GM12878 (cell line): ENCODE data around the gene VPS25. TPM values are rescaled to one million over a fixed set of nuclear protein-coding genes. Genes with fewer than 3 reads are reported as not detected.

Source experiments
- ATAC-seq: fragments of 200-7000 bp; cut with Tn5 transposase; 3 replicates; pipeline ENCODE4 v1.9.1; 2020; ENCODE audit warnings: mild to moderate bottlenecking, moderate library complexity
- BruUV-seq: library from RNA; stranded (reverse); fragments of 400-500 nt; replicated peaks from 2 replicates; lab custom pipeline; 2021; lab: Mats Ljungman, UMichigan
- CTCF ChIA-PET: fragments of 300-600 bp; sonication (Branson Sonifier 250); formaldehyde crosslinking; extraction: SDS; loops from one replicate; lab custom pipeline; 2021; ENCODE audit warnings: inconsistent platforms; lab: Yijun Ruan, JAX
- POLR2A ChIA-PET: fragments of 350-600 bp; formaldehyde crosslinking; extraction: SDS; loops from one replicate; lab custom pipeline; 2021; ENCODE audit warnings: inconsistent platforms; lab: Charles Lee
- RAD21 ChIA-PET: fragments of 300-600 bp; sonication (Branson Sonifier 250); formaldehyde crosslinking; loops from one replicate; lab custom pipeline; 2023; ENCODE audit warnings: antibody characterized with exemption; ENCODE audit not compliant: unreplicated experiment; lab: Charles Lee
- SMC1A ChIA-PET: fragments of 300-600 bp; sonication (Branson Sonifier 250); formaldehyde crosslinking; loops from one replicate; lab custom pipeline; 2023; ENCODE audit not compliant: unreplicated experiment, uncharacterized antibody; lab: Charles Lee
- DNase-seq: peaks from one replicate; pipeline ENCODE4 v3.0.0-alpha.2; 2011; ENCODE audit warnings: low read depth, low spot score
- FAIRE-seq: peaks from 3 replicates; lab custom pipeline; 2011; peaks lifted over from hg19 to GRCh38; lab: Jason Lieb, UNC
- H2AFZ ChIP-seq: 2 replicates; pipeline ENCODE4 v1.6.0; 2011; ENCODE audit warnings: low read depth, low read length, control low read depth; ENCODE audit not compliant: control insufficient read depth
- H3K27ac ChIP-seq: 2 replicates; pipeline ENCODE4 v1.5.1; 2011; ENCODE audit warnings: control low read depth; ENCODE audit not compliant: control insufficient read depth, insufficient read depth
- H3K27me3 ChIP-seq, 2 experiments: replicated peaks in 1 of 2; 2 replicates each; pipeline versions ENCODE4 v1.6.0 to v1.6.1; 2011; ENCODE audit warnings: low read length in 1 of 2; ENCODE audit not compliant: control insufficient read depth in 2 of 2, insufficient read depth in 2 of 2
- H3K36me3 ChIP-seq, 2 experiments: 2 replicates each; pipeline ENCODE4 v1.5.1; 2011; ENCODE audit warnings: low read length in 1 of 2; ENCODE audit not compliant: control insufficient read depth in 2 of 2, insufficient read depth in 2 of 2
- H3K4me1 ChIP-seq: 2 replicates; pipeline ENCODE4 v1.6.1; 2011; ENCODE audit warnings: mild to moderate bottlenecking, low read length, moderate library complexity, mixed read lengths; ENCODE audit not compliant: control insufficient read depth, insufficient read depth
- H3K4me2 ChIP-seq: 2 replicates; pipeline ENCODE4 v1.6.0; 2011; ENCODE audit warnings: control low read depth; ENCODE audit not compliant: control insufficient read depth, insufficient read depth
- H3K4me3 ChIP-seq: fragments of 200-600 bp; sonication (generic); 2 replicates; pipeline ENCODE4 v1.5.1; 2016
- H3K79me2 ChIP-seq: 2 replicates; pipeline ENCODE4 v1.6.0; 2011; ENCODE audit warnings: low read length; ENCODE audit not compliant: control insufficient read depth, insufficient read depth
- H3K9ac ChIP-seq: 2 replicates; pipeline ENCODE4 v1.8.0; 2011; ENCODE audit warnings: low read length, control low read depth, mixed read lengths; ENCODE audit not compliant: control insufficient read depth, insufficient read depth
- H3K9me3 ChIP-seq: replicated peaks from 3 replicates; pipeline ENCODE4 v1.5.1; 2011; ENCODE audit warnings: mild to moderate bottlenecking, low read length; ENCODE audit not compliant: control insufficient read depth, insufficient read depth
- H4K20me1 ChIP-seq: 2 replicates; pipeline ENCODE4 v1.6.0; 2011; ENCODE audit not compliant: control insufficient read depth, insufficient read depth
- CBFB ChIP-seq: IDR thresholded peaks from 2 replicates; pipeline ENCODE4 v1.6.1; 2016; ENCODE audit warnings: antibody characterized with exemption, low read depth
- FOS ChIP-seq: IDR thresholded peaks from 3 replicates; pipeline ENCODE4 v1.6.1; 2011; ENCODE audit warnings: borderline replicate concordance; ENCODE audit not compliant: insufficient read length; ENCODE audit errors: extremely low read depth
- JUNB ChIP-seq: IDR thresholded peaks from 2 replicates; pipeline ENCODE4 v1.6.1; 2016; ENCODE audit warnings: antibody characterized with exemption, mild to moderate bottlenecking
- KDM1A ChIP-seq: fragments of 200-600 bp; sonication (generic); IDR thresholded peaks from 2 replicates; pipeline ENCODE4 v1.6.1; 2016; ENCODE audit warnings: borderline replicate concordance
- POLR2AphosphoS2 ChIP-seq: IDR thresholded peaks from 2 replicates; pipeline ENCODE4 v1.6.1; 2011; ENCODE audit warnings: low read depth, mild to moderate bottlenecking, low read length, improper control_type of control experiment, moderate library complexity
- USF2 ChIP-seq: IDR thresholded peaks from 2 replicates; pipeline ENCODE4 v1.6.1; 2011; ENCODE audit warnings: low read depth, low read length, improper control_type of control experiment, borderline replicate concordance
- ZSCAN29 ChIP-seq: fragments of 450-650 bp; IDR thresholded peaks from 2 replicates; pipeline ENCODE4 v1.6.1; 2017; ENCODE audit warnings: mild to moderate bottlenecking, moderate library complexity
- WGBS: methylation state at CpG from one replicate; pipeline ENCODE4 v1.1.6; 2016; ENCODE audit warnings: low lambda C conversion rate; ENCODE audit not compliant: insufficient replicate concordance, insufficient coverage; ENCODE audit errors: missing lambda C conversion rate; 5-methylcytosine and 5-hydroxymethylcytosine counted together
- in situ Hi-C: fragments of 300-500 bp; cut with MboI; formaldehyde crosslinking; loops from 9 replicates; pipeline ENCODE4 v1.14.3; 2018; ENCODE audit warnings: mixed read lengths
- intact Hi-C: fragments of 100-400 bp; cut with micrococcal nuclease; formaldehyde crosslinking; loops from one replicate; pipeline ENCODE4 v1.14.2; 2022; ENCODE audit not compliant: unreplicated experiment
- polyA plus RNA-seq, 11 experiments: library from polyadenylated mRNA; depleted of rRNA in 4 of 11; unstranded in 6 of 11; stranded (reverse) in 5 of 11; fragments of >200 nt; fragmentation: Nextera tagmentation in 4 of 11; fragmentation: Illumina TruSeq in 1 of 11; extraction: Ambion mirVana in 4 of 11; extraction: Trizol in 1 of 11; gene quantifications; 1 replicate in 1 of 11; 2 replicates in 10 of 11; pipeline versions ENCODE4 v1.2.1 to v1.2.3, GENCODE V29; 2011 to 2016; ENCODE audit warnings: inconsistent platforms in 2 of 11, missing spikeins in 2 of 11, low read depth in 1 of 11
- total RNA-seq, 4 experiments: library from RNA; depleted of rRNA in 3 of 4; stranded (reverse); fragments of >200 nt in 3 of 4; fragmentation: Illumina TruSeq in 1 of 4; extraction: Trizol in 1 of 4; gene quantifications; 2 replicates each; pipeline versions ENCODE4 v1.2.1 to v1.2.3, GENCODE V29; 2013 to 2021
- TF ChIP-seq, protein P1 (sequence below): fragments of 450-650 bp; IDR thresholded peaks from 2 replicates; pipeline ENCODE4 v1.6.1; 2016; ENCODE audit warnings: mild to moderate bottlenecking
- TF ChIP-seq, protein P2 (sequence below): fragments of 450-650 bp; formaldehyde crosslinking; IDR thresholded peaks from 2 replicates; pipeline ENCODE4 v1.4.0; 2020; ENCODE audit warnings: mild to moderate bottlenecking, moderate library complexity
- TF ChIP-seq, protein P3 (sequence below): IDR thresholded peaks from 2 replicates; pipeline ENCODE4 v1.6.1; 2011; ENCODE audit warnings: mild to moderate bottlenecking, low read depth, low read length, moderate library complexity; ENCODE audit not compliant: insufficient replicate concordance

Gene VPS25
- total and polyA plus RNA-seq, 10 of the 15 experiments (the other 5 are each of a cell fraction or from before 2014, with no cell fraction given), result 92.7 to 185 (median 136) TPM

DNA sequence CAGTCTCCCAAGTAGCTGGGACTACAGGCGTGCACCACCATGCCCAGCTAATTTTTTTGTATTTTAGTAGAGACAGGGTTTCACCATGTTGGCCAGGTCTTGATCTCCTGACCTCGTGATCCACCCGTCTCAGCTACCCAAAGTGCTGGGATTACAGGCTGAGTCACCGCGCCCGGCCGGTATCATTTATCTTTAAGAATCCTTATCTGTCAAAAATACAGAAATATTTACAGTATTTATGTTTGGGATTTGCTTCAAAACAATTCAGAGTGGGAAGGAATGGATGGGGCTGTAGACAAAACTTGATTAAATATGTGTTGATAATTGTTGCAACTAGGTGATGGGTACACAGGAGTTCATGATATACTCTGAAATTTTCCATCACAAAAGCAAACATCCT lies 47.9 kb downstream of the VPS25 start (continued):
- TF ChIP-seq, protein P1, sequence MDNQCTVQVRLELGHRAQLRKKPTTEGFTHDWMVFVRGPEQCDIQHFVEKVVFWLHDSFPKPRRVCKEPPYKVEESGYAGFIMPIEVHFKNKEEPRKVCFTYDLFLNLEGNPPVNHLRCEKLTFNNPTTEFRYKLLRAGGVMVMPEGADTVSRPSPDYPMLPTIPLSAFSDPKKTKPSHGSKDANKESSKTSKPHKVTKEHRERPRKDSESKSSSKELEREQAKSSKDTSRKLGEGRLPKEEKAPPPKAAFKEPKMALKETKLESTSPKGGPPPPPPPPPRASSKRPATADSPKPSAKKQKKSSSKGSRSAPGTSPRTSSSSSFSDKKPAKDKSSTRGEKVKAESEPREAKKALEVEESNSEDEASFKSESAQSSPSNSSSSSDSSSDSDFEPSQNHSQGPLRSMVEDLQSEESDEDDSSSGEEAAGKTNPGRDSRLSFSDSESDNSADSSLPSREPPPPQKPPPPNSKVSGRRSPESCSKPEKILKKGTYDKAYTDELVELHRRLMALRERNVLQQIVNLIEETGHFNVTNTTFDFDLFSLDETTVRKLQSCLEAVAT, result no peak
- TF ChIP-seq, all 136 proteins: peak for 0

DNA sequence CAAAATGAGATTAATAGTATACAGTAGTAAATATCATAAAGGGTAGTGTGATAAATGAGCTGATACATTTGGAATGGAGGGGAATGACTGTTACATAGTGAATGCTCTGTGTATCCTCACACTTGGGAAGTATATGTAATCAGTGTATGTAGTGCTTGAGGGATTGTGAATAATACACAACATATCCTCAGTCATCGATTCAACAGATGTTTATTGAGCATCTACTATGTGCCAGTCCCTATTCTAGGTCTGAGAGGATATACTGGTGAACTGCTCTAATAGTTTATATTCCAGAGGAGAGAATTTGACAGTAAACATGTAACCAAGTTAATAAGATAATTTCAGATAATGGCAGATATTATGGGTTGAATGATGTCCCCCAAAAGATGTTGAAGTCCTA lies 54.2 kb downstream of the VPS25 start:
- Histone ChIP-seq H3K9ac (no peak overlapping the region), H3K4me3 (no peak overlapping the region), H3K27ac (no peak overlapping the region), H3K4me1 (peaks cover 6% of the 10 kb centered on the region), H3K36me3 (no peaks in the 10 kb centered on the region), H2AFZ (no peak overlapping the region), H4K20me1 (no peaks in the 10 kb centered on the region), H3K4me2 (no peak overlapping the region), H3K9me3 (no peaks in the 10 kb centered on the region), H3K79me2 (peaks cover 16% of the 10 kb centered on the region), H3K27me3 (no peaks in the 10 kb centered on the region)
- WGBS, result 87% methylated on average over 1 of the region's 1 CpG
- BruUV-seq, result no TSS peak
- FAIRE-seq, result no peak
- intact Hi-C loops (no loop called here), in situ Hi-C loops (no loop called here)
- ChIA-PET RAD21 (no interaction called here), SMC1A (interaction anchor here (1.5 kb wide), 1 partner anchor 170 kb away, joined by 3 read pairs; no protein-coding TSS in a partner anchor), CTCF (no interaction called here), POLR2A (interaction anchor here (0.5 kb wide), 1 partner anchor 157 kb away, joined by 5 read pairs; no protein-coding TSS in a partner anchor)
- ATAC-seq, result no peak
- no peak for DNase-seq
- no peak for TF ChIP-seq CBFB
- TF ChIP-seq, protein P2, sequence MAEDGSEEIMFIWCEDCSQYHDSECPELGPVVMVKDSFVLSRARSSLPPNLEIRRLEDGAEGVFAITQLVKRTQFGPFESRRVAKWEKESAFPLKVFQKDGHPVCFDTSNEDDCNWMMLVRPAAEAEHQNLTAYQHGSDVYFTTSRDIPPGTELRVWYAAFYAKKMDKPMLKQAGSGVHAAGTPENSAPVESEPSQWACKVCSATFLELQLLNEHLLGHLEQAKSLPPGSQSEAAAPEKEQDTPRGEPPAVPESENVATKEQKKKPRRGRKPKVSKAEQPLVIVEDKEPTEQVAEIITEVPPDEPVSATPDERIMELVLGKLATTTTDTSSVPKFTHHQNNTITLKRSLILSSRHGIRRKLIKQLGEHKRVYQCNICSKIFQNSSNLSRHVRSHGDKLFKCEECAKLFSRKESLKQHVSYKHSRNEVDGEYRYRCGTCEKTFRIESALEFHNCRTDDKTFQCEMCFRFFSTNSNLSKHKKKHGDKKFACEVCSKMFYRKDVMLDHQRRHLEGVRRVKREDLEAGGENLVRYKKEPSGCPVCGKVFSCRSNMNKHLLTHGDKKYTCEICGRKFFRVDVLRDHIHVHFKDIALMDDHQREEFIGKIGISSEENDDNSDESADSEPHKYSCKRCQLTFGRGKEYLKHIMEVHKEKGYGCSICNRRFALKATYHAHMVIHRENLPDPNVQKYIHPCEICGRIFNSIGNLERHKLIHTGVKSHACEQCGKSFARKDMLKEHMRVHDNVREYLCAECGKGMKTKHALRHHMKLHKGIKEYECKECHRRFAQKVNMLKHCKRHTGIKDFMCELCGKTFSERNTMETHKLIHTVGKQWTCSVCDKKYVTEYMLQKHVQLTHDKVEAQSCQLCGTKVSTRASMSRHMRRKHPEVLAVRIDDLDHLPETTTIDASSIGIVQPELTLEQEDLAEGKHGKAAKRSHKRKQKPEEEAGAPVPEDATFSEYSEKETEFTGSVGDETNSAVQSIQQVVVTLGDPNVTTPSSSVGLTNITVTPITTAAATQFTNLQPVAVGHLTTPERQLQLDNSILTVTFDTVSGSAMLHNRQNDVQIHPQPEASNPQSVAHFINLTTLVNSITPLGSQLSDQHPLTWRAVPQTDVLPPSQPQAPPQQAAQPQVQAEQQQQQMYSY, result no peak
- TF ChIP-seq USF2, result no peak
- TF ChIP-seq, protein P3, sequence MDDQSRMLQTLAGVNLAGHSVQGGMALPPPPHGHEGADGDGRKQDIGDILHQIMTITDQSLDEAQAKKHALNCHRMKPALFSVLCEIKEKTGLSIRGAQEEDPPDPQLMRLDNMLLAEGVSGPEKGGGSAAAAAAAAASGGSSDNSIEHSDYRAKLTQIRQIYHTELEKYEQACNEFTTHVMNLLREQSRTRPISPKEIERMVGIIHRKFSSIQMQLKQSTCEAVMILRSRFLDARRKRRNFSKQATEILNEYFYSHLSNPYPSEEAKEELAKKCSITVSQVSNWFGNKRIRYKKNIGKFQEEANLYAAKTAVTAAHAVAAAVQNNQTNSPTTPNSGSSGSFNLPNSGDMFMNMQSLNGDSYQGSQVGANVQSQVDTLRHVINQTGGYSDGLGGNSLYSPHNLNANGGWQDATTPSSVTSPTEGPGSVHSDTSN, result no peak
- TF ChIP-seq JUNB, result no peak
- no peak for TF ChIP-seq FOS
- TF ChIP-seq KDM1A, result no peak
- TF ChIP-seq POLR2AphosphoS2, result no peak
- no peak for TF ChIP-seq ZSCAN29
